ENCODE data around the gene ZPLD1.

The ZPLD1 gene

GRCh38 chr3:102512734-102513504 lies 78.1 kb downstream of the ZPLD1 start:
- TF ChIP-seq ZFX (IDR thresholded peaks at IDR 0.05; ENCODE audit: borderline replicate concordance) = no peak
- TF ChIP-seq CTCF (IDR thresholded peaks at IDR 0.05) = no peak
- no peak overlapping the region for H3K27ac ChIP-seq

DNA sequence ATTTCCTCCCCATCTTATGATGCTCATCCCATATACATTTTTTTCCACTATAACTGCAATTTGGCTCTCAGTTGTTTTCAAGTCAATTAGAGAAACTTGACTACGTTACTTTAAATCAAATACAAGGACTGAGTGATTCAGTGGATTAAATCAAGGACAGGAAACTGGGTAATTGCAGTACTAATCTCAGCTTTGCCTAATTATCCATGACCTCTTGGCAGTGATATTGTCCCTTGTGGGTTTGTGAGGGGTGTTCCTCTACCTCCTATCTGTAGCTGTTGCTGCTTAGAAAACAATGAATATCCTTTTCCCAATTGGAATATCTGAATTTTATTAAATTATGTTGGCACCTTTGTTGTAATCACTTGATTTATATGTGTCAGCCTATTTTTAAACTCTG lies 79.4 kb downstream of the ZPLD1 start:
- TF ChIP-seq CTCF (IDR thresholded peaks at IDR 0.05) (no peak), ZFX (IDR thresholded peaks at IDR 0.05; ENCODE audit: borderline replicate concordance) (no peak)
- no peak overlapping the region for H3K27ac ChIP-seq

GRCh38 chr3:102521246-102521645 lies 86.4 kb downstream of the ZPLD1 start:
- TF ChIP-seq CTCF (IDR thresholded peaks at IDR 0.05) (no peak), ZFX (IDR thresholded peaks at IDR 0.05; ENCODE audit: borderline replicate concordance) (no peak)
- H3K27ac ChIP-seq = no peak overlapping the region

DNA sequence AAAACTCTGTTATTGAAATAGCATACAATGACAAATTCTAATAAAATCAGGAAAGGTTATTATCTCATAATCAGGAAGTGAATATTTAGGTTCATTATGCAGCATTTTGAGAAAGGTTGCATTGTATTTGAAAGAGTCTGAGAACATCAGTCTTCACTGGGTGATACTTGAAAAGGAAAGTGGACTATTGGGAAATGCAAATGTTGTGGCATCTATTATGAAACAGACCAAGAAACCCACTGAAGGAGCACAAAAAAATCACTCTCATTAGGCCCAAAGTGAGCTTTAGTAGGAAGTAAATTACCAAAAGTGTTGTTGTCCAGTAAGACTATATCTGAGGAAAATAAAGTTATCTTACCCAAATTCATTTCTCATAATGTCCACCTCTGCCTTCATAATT lies 90.8 kb downstream of the ZPLD1 start:
- TF ChIP-seq CTCF (IDR thresholded peaks at IDR 0.05) (no peak), ZFX (IDR thresholded peaks at IDR 0.05; ENCODE audit: borderline replicate concordance) (no peak)

DNA sequence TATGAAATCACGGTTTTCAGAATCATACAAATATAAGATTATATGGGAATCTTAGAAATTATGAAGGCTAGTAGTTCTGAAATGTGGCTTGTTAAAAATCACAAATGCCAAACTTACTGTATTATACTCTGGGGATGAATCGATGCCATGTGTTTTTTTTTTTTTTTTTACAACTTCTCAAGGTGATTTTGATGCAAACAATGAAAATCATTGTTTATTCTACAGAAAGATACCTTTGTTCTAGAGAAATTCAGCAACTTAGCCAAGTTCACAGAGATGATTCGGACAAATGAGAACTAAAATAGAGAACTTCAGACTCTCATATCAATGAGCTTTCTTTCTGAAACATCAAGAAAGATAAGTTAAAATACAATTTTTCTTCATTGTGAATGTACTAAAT lies 92.0 kb downstream of the ZPLD1 start:
- TF ChIP-seq CTCF (IDR thresholded peaks at IDR 0.05) (no peak), ZFX (IDR thresholded peaks at IDR 0.05; ENCODE audit: borderline replicate concordance) (no peak)
- H3K27ac ChIP-seq = no peak overlapping the region

More for the DNA sequence above, 90.8 kb downstream of the ZPLD1 start:
- no peak overlapping the region for H3K27ac ChIP-seq

DNA sequence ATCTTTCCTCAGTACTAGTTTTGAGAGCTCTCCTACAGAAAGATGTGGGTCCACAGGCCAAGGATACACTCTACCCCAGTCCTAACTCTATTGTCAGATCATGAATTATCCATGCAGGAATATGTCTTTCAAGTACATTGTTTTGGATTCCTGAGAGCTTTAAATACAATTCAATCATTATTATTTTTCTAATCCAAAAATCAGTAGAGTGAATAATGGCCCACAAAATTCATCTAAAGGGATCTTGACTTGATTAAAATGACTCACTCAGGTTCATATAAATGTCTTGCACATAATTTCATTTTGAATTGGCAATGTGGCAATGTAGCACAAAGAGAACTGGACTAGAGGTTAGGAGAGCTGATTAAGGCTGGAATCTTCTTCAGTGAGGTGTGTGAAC lies 93.9 kb downstream of the ZPLD1 start:
- peak overlapping the region; percentile 40 for H3K27ac ChIP-seq
- TF ChIP-seq CTCF (IDR thresholded peaks at IDR 0.05) (no peak), ZFX (IDR thresholded peaks at IDR 0.05; ENCODE audit: borderline replicate concordance) (no peak)
